CD4-positive, alpha-beta T cell treated with Interleukin-12 subunit alpha and Interleukin-12 subunit beta, for 1 hour (primary cell): ENCODE results near the gene PHPT1.

Experiments used
- DNase-seq: peaks from one replicate; pipeline ENCODE4 v3.0.0-alpha.2; 2020

Gene PHPT1

GRCh38 chr9:136849960-136850865, 1.0 kb downstream of the PHPT1 start:
- DNase-seq = no peak

DNA sequence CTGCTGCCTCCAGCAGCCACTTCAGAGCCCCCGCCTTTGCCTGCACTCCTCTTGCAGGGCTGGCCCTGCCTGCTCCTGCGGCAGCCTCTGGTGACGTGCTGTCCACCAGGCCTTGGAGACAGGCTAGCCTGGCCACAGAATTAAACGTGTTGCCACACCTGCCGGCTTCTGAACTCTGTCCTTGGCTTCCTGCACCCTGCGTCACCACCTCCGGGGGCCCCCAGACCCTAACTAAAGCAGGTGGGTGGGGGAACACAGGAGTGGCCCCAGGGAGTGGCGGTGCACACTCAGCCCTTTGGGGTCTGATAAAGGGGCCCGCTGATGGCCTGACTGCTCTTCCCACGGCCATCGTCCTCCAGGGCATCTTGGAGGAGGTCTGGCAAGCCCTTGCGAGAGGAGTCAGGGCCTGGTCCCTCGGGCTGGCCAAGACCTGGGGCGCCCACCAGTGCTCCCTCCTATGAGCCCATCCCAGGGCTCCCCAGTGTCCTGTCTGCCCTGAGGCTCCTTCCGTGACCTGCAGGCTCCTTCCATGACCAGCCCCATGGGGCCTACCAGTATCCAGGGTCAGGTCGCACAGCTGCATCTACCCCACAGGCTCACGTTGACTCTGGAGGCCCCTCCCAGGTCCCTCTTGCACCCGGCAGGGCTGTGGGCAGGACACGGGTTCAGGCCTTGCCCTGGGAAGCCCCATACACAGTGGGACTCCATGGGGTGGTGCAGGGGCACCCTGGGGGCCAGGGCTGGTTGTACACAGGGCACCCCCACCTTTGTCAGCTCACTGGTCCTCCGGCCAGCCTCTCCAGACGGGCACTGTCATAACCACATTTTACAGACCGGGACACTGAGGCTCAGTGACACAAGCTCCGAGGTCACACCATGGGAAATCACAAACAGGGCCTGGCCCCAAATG, 1.9 kb downstream of the PHPT1 start:
- DNase-seq = no peak

DNA sequence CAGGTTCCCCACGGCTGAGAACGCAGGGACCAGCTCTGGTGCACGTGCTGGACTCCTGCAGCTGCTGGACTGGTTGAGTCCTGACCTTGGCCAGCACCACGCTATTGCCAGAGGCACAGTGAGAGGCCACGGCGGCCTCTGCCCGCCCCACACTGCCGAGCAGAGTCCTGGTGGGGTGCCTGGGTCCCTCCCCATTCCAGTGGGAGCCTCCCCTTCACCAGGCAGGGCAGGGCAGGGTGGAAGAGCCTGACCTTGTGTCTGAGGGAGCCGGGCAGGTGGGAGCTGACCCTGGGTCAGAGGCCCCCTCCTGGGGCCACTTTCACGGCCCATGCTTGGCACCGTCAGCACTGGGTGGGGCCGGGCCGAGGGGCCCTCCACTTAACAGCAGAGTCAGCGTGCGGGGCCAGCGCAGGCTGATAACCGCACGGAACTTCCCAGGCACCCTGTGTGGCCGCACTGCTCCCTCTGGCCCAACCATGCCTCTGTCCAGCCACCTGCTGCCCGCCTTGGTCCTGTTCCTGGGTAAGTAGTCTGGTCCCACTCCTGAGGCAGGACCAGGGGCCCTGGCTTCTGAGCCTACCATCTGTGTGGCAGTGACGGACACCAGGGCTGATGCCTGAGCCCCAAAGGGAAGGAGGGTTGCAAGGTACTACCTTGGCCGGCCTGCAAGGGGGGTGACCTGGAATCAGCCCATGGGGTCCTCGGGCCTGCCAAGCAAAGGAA, 2.9 kb downstream of the PHPT1 start, which contains the start of gene MAMDC4:
Gene MAMDC4 (plus strand): TSS at position 406 of the 723 bp plus-strand sequence. CDS start 71 bp downstream, at position 477.
- DNase-seq = no peak

GRCh38 chr9:136852664-136853595, 3.7 kb downstream of the PHPT1 start:
- DNase-seq = no peak

- DNase-seq = no peak
Observed at GRCh38 chr9:136853596-136854112, 4.4 kb downstream of the PHPT1 start.

- DNase-seq = no peak
Observed at GRCh38 chr9:136854113-136854841, 5.1 kb downstream of the PHPT1 start.

DNA sequence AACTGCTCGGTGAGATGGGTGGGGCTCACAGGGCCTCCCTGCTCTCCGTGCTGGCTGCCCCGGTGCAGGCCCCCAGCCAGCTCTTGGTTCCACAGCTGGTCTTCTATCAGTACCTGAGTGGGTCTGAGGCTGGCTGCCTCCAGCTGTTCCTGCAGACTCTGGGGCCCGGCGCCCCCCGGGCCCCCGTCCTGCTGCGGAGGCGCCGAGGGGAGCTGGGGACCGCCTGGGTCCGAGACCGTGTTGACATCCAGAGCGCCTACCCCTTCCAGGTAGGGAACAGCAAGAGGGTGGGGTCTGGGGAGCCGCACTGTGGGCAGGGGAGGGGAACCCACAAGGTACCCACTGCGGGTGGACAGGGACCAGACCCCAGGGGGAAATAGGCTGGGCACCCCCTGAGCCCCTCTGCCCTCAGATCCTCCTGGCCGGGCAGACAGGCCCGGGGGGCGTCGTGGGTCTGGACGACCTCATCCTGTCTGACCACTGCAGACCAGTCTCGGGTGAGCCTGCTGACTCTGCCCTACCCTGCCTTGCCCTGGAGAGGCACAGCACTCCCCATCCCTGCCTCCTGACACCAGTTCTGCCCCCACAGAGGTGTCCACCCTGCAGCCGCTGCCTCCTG, 5.7 kb downstream of the PHPT1 start:
- no peak for DNase-seq

DNA sequence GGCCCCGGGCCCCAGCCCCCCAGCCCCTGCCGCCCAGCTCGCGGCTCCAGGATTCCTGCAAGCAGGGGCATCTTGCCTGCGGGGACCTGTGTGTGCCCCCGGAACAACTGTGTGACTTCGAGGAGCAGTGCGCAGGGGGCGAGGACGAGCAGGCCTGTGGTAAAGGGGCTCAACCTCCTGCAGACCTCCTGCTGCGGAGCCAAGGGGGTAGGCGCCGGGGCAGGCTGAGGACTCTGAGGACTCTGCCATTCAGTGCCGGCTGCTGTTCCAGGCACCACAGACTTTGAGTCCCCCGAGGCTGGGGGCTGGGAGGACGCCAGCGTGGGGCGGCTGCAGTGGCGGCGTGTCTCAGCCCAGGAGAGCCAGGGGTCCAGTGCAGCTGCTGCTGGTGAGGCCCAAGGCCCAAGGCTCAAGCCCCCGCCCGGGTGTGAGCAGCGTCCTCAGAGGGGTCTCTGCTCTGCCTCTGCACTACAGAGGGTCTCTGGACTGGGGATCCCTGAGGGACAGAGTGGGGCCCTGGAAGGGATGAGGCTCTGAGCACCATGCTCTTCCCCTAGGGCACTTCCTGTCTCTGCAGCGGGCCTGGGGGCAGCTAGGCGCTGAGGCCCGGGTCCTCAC, 6.4 kb downstream of the PHPT1 start:
- no peak for DNase-seq

GRCh38 chr9:136856079-136856476, 6.9 kb downstream of the PHPT1 start:
- no peak for DNase-seq

GRCh38 chr9:136856541-136857141, 7.4 kb downstream of the PHPT1 start:
- DNase-seq = no peak

DNA sequence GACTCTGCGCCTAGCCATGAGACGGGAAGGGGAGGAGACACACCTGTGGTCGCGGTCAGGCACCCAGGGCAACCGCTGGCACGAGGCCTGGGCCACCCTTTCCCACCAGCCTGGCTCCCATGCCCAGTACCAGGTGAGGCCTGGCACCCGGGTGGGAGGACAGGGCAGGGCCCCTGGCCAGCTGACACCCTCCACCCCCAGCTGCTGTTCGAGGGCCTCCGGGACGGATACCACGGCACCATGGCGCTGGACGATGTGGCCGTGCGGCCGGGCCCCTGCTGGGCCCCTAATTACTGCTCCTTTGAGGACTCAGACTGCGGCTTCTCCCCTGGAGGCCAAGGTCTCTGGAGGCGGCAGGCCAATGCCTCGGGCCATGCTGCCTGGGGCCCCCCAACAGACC, 8.0 kb downstream of the PHPT1 start:
- no peak for DNase-seq

DNA sequence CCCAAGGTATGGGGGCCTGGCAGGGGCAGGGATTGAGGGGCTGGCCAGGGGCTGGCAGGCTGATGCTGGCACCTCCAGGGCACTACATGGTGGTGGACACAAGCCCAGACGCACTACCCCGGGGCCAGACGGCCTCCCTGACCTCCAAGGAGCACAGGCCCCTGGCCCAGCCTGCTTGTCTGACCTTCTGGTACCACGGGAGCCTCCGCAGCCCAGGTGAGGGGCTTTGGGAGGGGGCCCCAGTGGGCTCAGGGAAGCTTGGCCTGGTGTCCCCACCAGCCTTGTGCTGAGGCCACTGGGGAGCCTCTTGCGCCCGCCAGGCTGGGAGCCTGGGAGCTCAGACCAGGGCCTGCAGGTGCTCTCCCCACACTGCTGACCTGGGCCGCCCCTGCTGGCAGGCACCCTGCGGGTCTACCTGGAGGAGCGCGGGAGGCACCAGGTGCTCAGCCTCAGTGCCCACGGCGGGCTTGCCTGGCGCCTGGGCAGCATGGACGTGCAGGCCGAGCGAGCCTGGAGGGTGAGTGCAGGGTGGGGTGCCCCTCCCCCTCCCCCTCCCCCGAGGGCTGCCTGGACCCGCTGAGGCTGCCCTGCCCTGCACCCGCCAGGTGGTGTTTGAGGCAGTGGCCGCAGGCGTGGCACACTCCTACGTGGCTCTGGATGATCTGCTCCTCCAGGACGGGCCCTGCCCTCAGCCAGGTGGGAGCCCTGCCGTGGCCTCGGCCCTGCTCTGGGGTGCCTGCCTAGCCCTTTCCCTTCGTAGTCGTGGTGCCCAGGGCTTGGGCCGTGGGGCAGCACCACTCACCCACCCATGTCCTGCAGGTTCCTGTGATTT, 8.6 kb downstream of the PHPT1 start:
- DNase-seq = no peak

DNA sequence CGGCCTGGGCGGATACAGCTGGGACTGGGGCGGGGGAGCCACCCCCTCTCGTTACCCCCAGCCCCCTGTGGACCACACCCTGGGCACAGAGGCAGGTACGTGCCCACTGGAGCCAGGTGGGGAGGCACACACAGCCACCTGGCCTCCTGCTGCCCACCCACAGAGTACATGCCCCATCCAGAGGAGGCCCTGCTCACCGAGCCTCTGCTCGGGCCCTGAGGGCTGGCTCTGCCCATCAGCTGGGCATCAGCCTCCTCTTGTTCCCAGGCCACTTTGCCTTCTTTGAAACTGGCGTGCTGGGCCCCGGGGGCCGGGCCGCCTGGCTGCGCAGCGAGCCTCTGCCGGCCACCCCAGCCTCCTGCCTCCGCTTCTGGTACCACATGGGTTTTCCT, 9.2 kb downstream of the PHPT1 start:
- DNase-seq = no peak

GRCh38 chr9:136858844-136859757, 9.9 kb downstream of the PHPT1 start:
- no peak for DNase-seq

DNA sequence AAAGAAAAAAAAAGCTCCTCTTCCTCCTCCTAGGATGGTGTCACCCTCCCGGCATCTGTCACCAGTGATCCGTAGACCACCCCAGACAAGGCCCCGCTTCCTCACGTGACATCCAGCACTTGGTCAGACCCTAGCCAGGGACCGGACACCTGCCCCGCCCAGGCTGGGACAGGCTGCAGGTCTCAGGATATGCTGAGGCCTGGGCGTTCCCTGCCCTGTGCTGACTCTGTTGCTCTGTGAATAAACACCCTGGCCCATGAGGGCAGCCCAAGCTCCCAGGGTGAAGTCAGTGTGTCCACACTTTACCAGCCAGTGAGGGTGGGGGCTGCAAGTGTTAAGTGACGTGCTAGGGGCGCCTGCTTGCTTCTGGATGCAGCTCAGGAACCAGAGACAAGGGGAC, 11.3 kb downstream of the PHPT1 start:
- DNase-seq = no peak

- DNase-seq = no peak
Observed at GRCh38 chr9:136860933-136861873, 12.0 kb downstream of the PHPT1 start.
